Stimulated activated CD8-positive, alpha-beta memory T cell treated with anti-CD3 and anti-CD28 coated beads, Interleukin-4, amount 100 ng/mL, for 4 hours (primary cell): ENCODE data around the gene PIERCE2.
"Not testable (repeated sequence)": the region's sequence is repeated elsewhere in the genome, so short reads cannot be mapped to it uniquely, and the experiment has no call there.

ENCODE experiments used
- DNase-seq, 2 donors: peaks; one replicate each; pipeline ENCODE4 v3.0.0-alpha.2; 2020; ENCODE audit warnings: low read depth in 2 of 2, low spot score in 1 of 2

PIERCE2 gene, protein sequence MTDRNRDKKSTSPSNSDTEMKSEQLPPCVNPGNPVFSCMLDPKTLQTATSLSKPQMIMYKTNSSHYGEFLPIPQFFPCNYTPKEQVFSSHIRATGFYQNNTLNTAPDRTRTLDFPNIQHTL

DNA sequence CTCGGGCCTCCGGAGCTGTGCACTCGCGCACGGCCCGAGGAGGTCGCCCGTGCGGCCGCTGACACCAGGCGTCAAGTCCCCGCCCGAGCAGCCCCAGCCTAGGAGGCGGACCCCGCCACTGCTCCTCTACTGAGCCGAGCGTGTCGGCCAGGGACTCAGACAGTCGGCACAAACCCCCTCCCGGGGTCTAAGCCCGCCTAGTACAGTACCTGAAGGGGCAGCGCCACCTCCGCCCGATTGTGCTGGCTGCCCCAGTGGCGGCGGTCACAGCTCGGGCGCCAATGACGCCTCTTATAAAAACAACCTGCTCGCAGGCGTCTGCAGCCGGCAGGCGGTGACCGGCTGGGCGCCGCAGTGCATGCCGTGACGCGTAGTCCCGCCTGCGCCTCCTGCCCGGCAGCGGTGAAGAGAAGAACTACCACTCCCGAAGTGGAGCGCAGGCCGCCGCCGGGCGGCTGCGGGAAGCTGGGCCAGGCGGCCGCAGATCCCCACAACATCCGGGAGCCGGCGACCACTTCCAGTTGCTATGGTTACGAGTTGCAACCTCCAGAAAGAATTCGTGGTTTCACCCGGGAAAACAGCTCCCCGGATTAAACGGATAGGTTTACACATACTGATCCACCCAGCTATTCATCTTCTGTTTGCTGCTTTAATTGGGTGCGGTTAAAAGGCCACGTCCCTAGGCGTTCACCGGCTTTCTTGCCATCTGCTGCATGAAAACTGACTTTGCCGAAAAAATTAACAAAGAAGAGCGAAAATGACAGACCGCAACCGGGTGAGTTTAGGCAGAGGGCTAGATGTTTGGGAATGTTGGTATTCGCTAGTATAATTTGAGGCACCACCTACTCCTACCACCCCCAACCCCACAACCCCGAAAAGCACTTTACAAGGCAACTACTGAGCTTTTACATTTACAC lies at the start of gene PIERCE2, which contains the start of gene CCPG1:
Gene PIERCE2, plus strand, starts transcription at position 484 of the 917 bp plus-strand sequence. Its CDS starts 274 bp downstream, at position 758.
Gene CCPG1, minus strand, starts transcription at position 348 of the 917 bp plus-strand sequence. CDS start 18,935 bp downstream, outside the sequence.
- peak; percentile 60 to 71 for DNase-seq

GRCh38 chr15:55360256-55360655 lies 48.0 kb upstream of the PIERCE2 start:
- no peak for DNase-seq

DNA sequence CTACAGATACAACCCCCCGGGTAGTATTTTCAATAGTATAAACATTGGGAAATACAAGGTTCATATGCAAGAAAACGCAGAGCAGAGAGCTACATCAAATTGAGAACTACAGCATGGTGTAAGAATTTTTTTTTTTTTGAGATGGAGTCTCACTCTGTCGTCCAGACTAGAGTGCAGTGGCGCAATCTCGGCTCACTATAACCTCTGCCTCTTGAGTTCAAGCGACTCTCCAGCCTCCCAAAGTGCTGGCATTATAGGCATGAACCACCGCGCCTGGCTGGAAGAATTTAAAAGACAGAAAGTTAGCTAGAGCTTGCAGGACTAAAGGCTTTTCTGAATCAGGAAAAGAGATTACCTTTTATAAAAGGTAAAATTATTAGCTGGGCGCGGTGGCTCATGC lies 47.2 kb upstream of the PIERCE2 start:
- no peak for DNase-seq

DNA sequence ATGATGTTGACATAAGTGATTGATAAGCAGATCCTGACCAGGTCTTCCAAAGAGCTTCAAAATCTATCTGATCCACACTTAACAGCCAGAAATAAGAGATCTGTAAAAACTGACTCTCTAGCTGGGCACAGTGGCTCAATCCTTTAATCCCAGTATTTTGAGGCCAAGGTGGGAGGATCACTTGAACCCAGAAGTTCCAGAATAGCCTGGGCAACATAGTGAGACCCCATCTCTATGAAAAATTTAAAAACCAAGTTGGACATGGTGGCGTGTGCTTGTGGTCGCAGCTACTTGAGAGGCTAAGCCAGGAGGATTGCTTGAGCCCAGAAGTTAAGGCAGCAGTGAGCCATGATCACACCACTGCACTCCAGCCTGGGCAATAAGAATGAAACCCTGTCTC lies 45.7 kb upstream of the PIERCE2 start:
- no peak for DNase-seq

GRCh38 chr15:55366981-55367380 lies 41.3 kb upstream of the PIERCE2 start:
- DNase-seq: no peak

DNA sequence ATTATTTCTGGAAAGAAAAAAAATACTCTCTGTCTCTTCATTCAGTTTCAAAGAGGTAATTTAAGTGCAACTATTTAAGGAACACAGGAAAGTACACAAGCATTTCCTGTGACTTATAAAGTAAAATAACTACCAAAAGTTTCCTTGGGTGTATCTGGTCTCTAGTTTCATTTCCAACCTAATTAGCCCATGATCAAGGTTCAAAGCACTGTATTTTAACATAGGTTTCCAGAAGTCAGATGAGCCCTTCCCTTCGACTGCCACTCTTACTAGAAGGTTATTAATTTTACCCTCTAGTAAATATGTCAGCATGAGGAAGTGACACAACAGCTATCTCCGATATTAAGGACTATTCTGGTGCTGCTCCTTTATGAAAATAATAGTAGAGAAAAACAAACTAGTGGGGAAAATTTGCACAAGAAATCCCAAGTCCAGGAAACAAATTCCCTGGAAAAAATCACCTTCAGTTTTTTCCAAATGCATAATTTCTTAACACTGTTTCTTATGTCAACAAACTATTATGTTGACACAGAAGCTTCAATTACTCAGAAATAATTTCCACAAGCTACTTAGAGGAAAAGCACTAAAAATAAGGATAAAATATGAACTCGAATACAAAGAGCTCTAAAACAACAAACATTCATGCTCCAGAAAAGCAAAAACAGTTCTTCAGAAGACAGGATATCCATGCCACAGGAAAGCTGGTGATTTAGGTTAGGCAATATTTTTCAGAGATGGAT lies 35.4 kb upstream of the PIERCE2 start:
- no peak for DNase-seq

GRCh38 chr15:55379095-55379494 lies 29.2 kb upstream of the PIERCE2 start:
- no peak for DNase-seq

- DNase-seq: no peak
Observed at GRCh38 chr15:55381595-55381994, 26.7 kb upstream of the PIERCE2 start.

DNA sequence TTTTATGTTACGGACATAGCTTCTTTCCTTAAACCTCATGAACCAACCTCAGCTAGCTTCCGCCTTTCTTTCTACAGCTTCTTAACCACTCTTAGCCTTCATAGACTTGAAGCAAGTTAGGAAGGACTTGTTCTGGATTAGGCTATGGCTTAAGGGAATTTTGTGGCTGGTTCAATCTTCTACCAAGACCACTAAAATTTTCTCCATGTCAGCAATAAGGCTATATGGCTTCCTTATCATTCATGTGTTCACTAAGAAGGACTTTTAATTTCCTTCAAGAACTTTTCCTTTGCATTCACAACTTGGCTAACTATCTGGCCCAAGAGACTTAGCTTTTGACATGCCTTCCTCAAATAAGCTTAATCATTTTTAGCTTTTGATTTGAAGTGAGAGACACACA lies 24.6 kb upstream of the PIERCE2 start:
- DNase-seq: no peak

DNA sequence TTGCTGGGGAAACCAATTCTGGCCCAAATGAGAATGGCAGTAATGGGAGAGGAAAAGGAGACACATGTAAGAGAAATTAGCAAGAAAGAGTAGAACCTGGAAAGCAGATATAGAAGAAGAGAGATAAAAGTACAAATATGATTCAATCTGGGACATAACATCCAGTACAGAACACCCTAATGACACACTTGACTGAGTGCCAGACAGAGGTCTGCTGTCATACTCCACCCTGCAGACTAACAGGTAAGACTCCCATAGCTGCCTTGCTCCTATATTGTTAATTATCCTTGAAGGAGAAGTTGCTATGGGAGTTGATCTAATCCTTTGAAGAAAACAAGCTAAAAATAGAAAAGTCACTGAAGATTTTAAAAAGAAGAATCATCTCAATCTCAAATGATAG lies 21.3 kb upstream of the PIERCE2 start:
- no peak for DNase-seq

GRCh38 chr15:55389264-55389607 lies 19.1 kb upstream of the PIERCE2 start:
- no peak for DNase-seq

GRCh38 chr15:55394694-55395093 lies 13.6 kb upstream of the PIERCE2 start:
- DNase-seq: no peak

- DNase-seq: no peak
Observed at GRCh38 chr15:55398243-55398642, 10.1 kb upstream of the PIERCE2 start.

DNA sequence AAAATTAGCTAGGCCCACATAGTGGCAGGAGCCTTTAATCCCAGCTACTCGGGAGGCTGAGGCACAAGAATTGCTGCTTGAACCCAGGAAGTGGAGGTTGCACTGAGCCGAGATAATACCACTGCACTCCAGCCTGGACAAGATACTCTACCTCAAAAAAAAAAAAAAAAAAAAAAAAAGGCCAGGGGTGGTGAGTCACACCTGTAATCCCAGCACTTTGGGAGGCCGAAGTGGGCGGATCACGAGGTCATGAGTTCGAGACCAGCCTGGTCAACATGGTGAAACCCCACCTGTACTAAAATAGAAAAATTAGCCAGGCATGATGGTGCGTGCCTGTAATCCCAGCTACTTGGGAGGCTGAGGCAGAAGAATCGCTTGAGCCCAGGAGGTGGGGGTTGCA lies 8.2 kb upstream of the PIERCE2 start:
- not testable (repeated sequence) for DNase-seq

GRCh38 chr15:55401786-55402246 lies 6.5 kb upstream of the PIERCE2 start:
- no peak for DNase-seq

DNA sequence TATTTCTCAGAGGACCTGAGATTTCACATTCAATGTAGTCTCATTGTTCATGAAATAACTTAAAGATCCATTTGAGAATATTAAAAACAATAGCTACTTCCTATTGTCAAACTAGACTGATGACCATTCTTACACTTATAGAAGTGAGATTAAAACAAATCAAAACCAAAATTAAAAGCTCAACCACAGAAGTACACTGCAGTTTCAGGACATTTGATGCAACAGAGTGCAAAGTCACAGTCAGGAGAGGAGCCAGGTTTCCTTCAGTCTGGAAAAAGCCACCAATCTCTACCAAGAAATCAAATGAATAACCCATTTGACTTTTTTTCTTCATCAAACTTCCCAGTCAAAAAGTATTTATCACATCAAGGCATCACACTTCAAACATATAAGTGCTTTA lies 5.6 kb upstream of the PIERCE2 start:
- DNase-seq: no peak

DNA sequence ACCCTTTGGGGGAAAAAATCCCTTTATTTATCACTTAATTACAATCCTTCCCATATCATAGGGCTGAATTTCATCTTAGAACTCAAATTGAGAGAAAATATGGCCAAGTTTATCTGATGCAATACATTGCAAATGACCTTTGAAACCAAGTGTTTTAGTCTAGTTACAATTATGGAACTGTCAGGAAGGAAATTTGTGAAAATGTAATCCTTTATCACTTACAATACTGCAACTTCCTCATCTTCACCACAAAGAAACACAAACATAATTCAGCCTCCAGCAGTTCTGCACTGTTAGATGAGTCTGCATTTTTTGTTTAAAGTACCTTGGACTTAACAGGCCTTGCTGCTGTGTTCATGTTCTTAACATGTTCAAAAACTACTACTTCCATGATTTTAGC lies 4.8 kb upstream of the PIERCE2 start:
- no peak for DNase-seq

DNA sequence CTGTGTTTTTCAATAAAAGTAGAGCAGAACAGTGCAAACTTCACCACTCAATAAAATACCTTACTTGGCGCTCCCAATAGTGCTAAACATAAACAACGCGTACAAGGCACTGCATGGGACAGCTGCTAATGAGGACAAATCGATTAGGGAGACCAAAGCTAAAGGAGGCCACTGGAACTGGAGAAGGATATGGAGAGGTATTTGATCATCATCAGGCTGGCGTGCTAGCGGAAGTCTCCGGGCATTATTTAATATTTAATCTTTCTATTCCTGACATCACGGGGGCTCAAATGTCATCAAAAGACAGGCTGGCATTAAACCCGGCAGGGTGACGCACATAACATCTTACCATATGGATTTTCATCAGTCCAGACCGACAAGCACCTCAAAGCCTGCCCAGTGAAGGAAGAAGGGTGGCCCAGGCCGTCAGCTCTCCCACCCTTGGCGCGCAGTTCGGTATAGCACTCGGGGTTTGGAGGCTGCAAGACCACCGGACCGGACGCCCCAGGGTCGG lies 740 bp upstream of the PIERCE2 start:
- no peak for DNase-seq

DNA sequence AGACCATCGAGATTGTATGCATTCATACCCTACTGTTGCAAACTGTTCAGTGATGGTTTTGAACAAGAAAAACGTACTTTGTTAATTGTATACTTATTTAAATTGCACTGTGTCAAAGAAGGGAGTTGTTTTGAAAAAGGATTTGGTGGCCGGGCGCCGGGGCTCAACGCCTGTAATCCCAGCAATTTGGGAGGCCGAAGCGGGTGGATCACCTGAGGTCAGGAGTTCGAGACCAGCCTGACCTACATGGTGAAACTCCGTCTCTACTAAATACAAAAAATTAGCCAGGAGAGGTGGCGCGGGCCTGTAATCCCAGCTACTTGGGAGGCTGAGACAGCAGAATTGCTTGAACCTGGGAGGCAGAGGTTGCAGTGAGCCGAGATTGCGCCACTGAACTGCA lies 681 bp downstream of the PIERCE2 start:
- not testable (repeated sequence) for DNase-seq

- not testable (repeated sequence) for DNase-seq
Observed at GRCh38 chr15:55417678-55418077, 9.4 kb downstream of the PIERCE2 start.

DNA sequence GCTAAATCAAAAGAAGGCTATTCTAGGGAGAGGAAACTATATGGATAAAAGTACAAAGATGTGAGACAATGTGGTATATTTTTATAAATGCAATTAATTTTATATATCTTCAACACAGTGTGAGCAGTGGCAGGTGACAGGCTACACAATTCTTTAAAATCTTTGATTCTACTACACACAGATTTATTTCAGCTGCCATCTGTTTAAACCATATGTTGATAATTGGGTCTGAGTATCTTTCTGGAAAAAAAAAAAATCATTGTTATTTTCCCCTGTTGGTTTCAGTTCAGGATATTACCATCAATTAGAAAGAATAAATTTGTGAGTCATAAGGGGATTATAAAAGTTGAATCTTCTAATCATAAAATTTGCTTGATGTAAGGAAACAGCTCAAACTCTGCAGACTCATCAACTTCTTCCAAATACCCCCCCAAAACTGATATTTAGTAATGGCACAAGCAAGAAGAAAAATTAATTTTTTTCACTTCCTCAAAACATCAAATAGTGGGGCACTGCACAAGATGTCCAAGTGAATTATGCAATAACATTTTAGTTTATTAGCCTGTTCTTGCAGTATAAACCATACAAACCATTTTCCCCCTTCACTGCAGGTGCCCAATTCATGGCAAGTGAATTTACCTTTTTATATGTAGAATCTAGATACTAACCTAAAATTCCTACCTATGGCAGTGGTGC lies 12.0 kb downstream of the PIERCE2 start:
- DNase-seq: no peak
